A549 (cell line): ENCODE measurements around the gene CFAP61. TPM values are rescaled to one million over a fixed set of nuclear protein-coding genes. Genes with fewer than 3 reads are reported as not detected.

Experiments used
- ATAC-seq, 2 experiments: fragments of 200-7000 bp in 1 of 2; fragments of >200 bp in 1 of 2; cut with Nextera tagmentation in 1 of 2; cut with Tn5 transposase in 1 of 2; 3 replicates each; pipeline versions ENCODE4 v1.8.0 to v1.9.1; 2018 to 2020; ENCODE audit warnings: mild to moderate bottlenecking in 1 of 2, moderate library complexity in 1 of 2
- CTCF ChIA-PET: fragments of 300-600 bp; sonication (Branson Sonifier 250); formaldehyde crosslinking; extraction: SDS; loops from one replicate; lab custom pipeline; 2021; ENCODE audit warnings: antibody characterized with exemption, inconsistent platforms; lab: Yijun Ruan, JAX
- POLR2A ChIA-PET: fragments of 350-600 bp; formaldehyde crosslinking; extraction: SDS; loops from one replicate; lab custom pipeline; 2021; ENCODE audit warnings: antibody characterized with exemption, inconsistent platforms; lab: Yijun Ruan, JAX
- DNase-seq, 2 experiments: peaks; one replicate each; pipeline versions ENCODE4 v3.0.0 to v3.0.0-alpha.2; 2011 to 2016; ENCODE audit warnings: low read depth in 1 of 2, low spot score in 1 of 2
- FAIRE-seq: peaks from 2 replicates; lab custom pipeline; 2011; peaks lifted over from hg19 to GRCh38; lab: Jason Lieb, UNC
- H3K27ac ChIP-seq, 2 experiments: fragments of >200 bp; sonication (Bioruptor Twin); formaldehyde crosslinking; 3 replicates each; pipeline ENCODE4 v1.5.1; 2016 to 2017
- H3K4me1 ChIP-seq: fragments of >200 bp; sonication (Bioruptor Twin); formaldehyde crosslinking; 3 replicates; pipeline ENCODE4 v1.6.1; 2016
- H3K4me2 ChIP-seq: fragments of >200 bp; sonication (Bioruptor Twin); formaldehyde crosslinking; 3 replicates; pipeline ENCODE4 v1.6.1; 2016
- H3K4me3 ChIP-seq: fragments of >200 bp; sonication (Bioruptor Twin); formaldehyde crosslinking; 3 replicates; pipeline ENCODE4 v1.5.1; 2016
- H3K9me3 ChIP-seq: fragments of >200 bp; sonication (Bioruptor Twin); formaldehyde crosslinking; 3 replicates; pipeline ENCODE4 v1.6.1; 2016
- ATOH8 ChIP-seq: fragments of 250-450 bp; sonication (Bioruptor Pico); IDR thresholded peaks from 2 replicates; pipeline ENCODE4 v1.5.0; 2020; ENCODE audit warnings: low read depth, mild to moderate bottlenecking, moderate library complexity
- BCL3 ChIP-seq: fragments of >200 bp; sonication (Bioruptor Twin); formaldehyde crosslinking; IDR thresholded peaks from 3 replicates; pipeline ENCODE4 v1.6.1; 2016
- BHLHE40 ChIP-seq: IDR thresholded peaks from 2 replicates; pipeline ENCODE4 v1.6.1; 2012; ENCODE audit warnings: low read depth, low read length, inconsistent platforms
- E2F6 ChIP-seq: IDR thresholded peaks from 2 replicates; pipeline ENCODE4 v1.6.1; 2012; ENCODE audit warnings: low read depth, borderline replicate concordance
- EHMT2 ChIP-seq: fragments of 200-600 bp; sonication (generic); IDR thresholded peaks from 2 replicates; pipeline ENCODE4 v1.6.1; 2016; ENCODE audit warnings: antibody characterized with exemption, low read depth, mild to moderate bottlenecking, moderate library complexity
- ELK1 ChIP-seq: fragments of 150-350 bp; IDR thresholded peaks from 2 replicates; pipeline ENCODE4 v1.6.1; 2014; ENCODE audit warnings: low read depth, mild to moderate bottlenecking, low read length
- ESRRA ChIP-seq: fragments of 150-350 bp; IDR thresholded peaks from 2 replicates; pipeline ENCODE4 v1.6.1; 2014; ENCODE audit warnings: mild to moderate bottlenecking, low read length, borderline replicate concordance
- FOSL2 ChIP-seq, 2 experiments: fragments of 450-650 bp in 1 of 2; fragments of >200 bp in 1 of 2; sonication (Bioruptor Twin) in 1 of 2; formaldehyde crosslinking; IDR thresholded peaks; 2 replicates each; pipeline versions ENCODE4 v1.5.0 to v1.6.1; 2016 to 2020; ENCODE audit warnings: mild to moderate bottlenecking in 1 of 2, moderate library complexity in 1 of 2
- GATA3 ChIP-seq: IDR thresholded peaks from 2 replicates; pipeline ENCODE4 v1.6.1; 2012; ENCODE audit warnings: borderline replicate concordance
- HDAC2 ChIP-seq: fragments of 200-600 bp; sonication (generic); IDR thresholded peaks from 2 replicates; pipeline ENCODE4 v1.6.1; 2016
- HOXA7 ChIP-seq: fragments of 250-450 bp; sonication (Bioruptor Pico); IDR thresholded peaks from 2 replicates; pipeline ENCODE4 v1.5.0; 2020; ENCODE audit warnings: mild to moderate bottlenecking, moderate library complexity
- HOXB13 ChIP-seq: fragments of 250-450 bp; sonication (Bioruptor Pico); IDR thresholded peaks from 2 replicates; pipeline ENCODE4 v1.5.0; 2020; ENCODE audit warnings: low read depth, mild to moderate bottlenecking, moderate library complexity
- JUN ChIP-seq, 2 experiments: fragments of >200 bp; sonication (Bioruptor Twin); formaldehyde crosslinking; IDR thresholded peaks; 2 replicates in 1 of 2; 3 replicates in 1 of 2; pipeline ENCODE4 v1.6.1; 2016 to 2017
- JUNB ChIP-seq: fragments of >200 bp; sonication (Bioruptor Twin); formaldehyde crosslinking; IDR thresholded peaks from 2 replicates; pipeline ENCODE4 v1.6.1; 2016
- KDM5A ChIP-seq: fragments of 200-600 bp; sonication (generic); IDR thresholded peaks from 2 replicates; pipeline ENCODE4 v1.6.1; 2016; ENCODE audit warnings: antibody characterized with exemption, mild to moderate bottlenecking
- MAFK ChIP-seq: fragments of 450-650 bp; IDR thresholded peaks from 2 replicates; pipeline ENCODE4 v1.6.1; 2014; ENCODE audit not compliant: partially characterized antibody
- NFE2L2 ChIP-seq: fragments of 150-350 bp; conservative IDR thresholded peaks from 2 replicates; pipeline ENCODE4 v1.6.1; 2014; ENCODE audit warnings: low read length
- NPAS2 ChIP-seq: fragments of 250-450 bp; sonication (Bioruptor Pico); IDR thresholded peaks from 2 replicates; pipeline ENCODE4 v1.8.0; 2022; ENCODE audit warnings: mild to moderate bottlenecking, moderate library complexity, borderline replicate concordance
- NR3C1 ChIP-seq: fragments of >200 bp; sonication (Bioruptor Twin); formaldehyde crosslinking; IDR thresholded peaks from 3 replicates; pipeline ENCODE4 v1.6.1; 2017
- PHF8 ChIP-seq: fragments of 200-600 bp; sonication (generic); IDR thresholded peaks from 2 replicates; pipeline ENCODE4 v1.6.1; 2016; ENCODE audit warnings: low read depth, mild to moderate bottlenecking, antibody characterized with exemption, moderate library complexity, borderline replicate concordance
- POLR2A ChIP-seq: IDR thresholded peaks from 2 replicates; pipeline ENCODE4 v1.6.1; 2012; ENCODE audit warnings: mild to moderate bottlenecking, low read length
- RAD21 ChIP-seq, 2 experiments: fragments of >200 bp in 1 of 2; sonication (Bioruptor Twin) in 1 of 2; formaldehyde crosslinking in 1 of 2; IDR thresholded peaks in 1 of 2; conservative IDR thresholded peaks in 1 of 2; 2 replicates in 1 of 2; 3 replicates in 1 of 2; pipeline ENCODE4 v1.6.1; 2012 to 2018; ENCODE audit warnings: inconsistent platforms in 1 of 2
- RCOR1 ChIP-seq: fragments of 150-350 bp; IDR thresholded peaks from 2 replicates; pipeline ENCODE4 v1.6.1; 2014; ENCODE audit warnings: antibody characterized with exemption, low read length, low read depth
- REST ChIP-seq: fragments of 200-600 bp; sonication (generic); IDR thresholded peaks from 2 replicates; pipeline ENCODE4 v1.6.1; 2016; ENCODE audit warnings: antibody characterized with exemption, mild to moderate bottlenecking, moderate library complexity
- TFCP2L1 ChIP-seq: fragments of 250-450 bp; sonication (Bioruptor Pico); IDR thresholded peaks from 2 replicates; pipeline ENCODE4 v1.5.0; 2021; ENCODE audit warnings: mild to moderate bottlenecking
- TP53 ChIP-seq: fragments of 250-450 bp; sonication (Bioruptor Pico); IDR thresholded peaks from 2 replicates; pipeline ENCODE4 v1.5.0; 2021; ENCODE audit warnings: mild to moderate bottlenecking, moderate library complexity
- USF2 ChIP-seq: fragments of 450-650 bp; IDR thresholded peaks from 2 replicates; pipeline ENCODE4 v1.6.1; 2014; ENCODE audit warnings: antibody characterized with exemption
- ZC3H11A ChIP-seq: fragments of 450-650 bp; IDR thresholded peaks from 2 replicates; pipeline ENCODE4 v1.6.1; 2014; ENCODE audit warnings: antibody characterized with exemption, mild to moderate bottlenecking
- ZFP36 ChIP-seq: fragments of 450-650 bp; IDR thresholded peaks from 2 replicates; pipeline ENCODE4 v1.6.1; 2014; ENCODE audit warnings: borderline replicate concordance; ENCODE audit not compliant: partially characterized antibody
- ZSCAN20 ChIP-seq: fragments of 250-450 bp; sonication (Bioruptor Pico); IDR thresholded peaks from 2 replicates; pipeline ENCODE4 v1.8.0; 2022; ENCODE audit warnings: mild to moderate bottlenecking, moderate library complexity
- WGBS: methylation state at CpG from one replicate; pipeline ENCODE4 v1.1.6; 2017; ENCODE audit errors: missing lambda C conversion rate; 5-methylcytosine and 5-hydroxymethylcytosine counted together
- polyA minus RNA-seq: library from RNA; depleted of rRNA, polyadenylated mRNA; stranded (reverse); fragments of >200 nt; gene quantifications from 2 replicates; pipeline ENCODE4 v1.2.3, GENCODE V29; 2011; rRNA and poly(A)+ RNA removed
- polyA plus RNA-seq, 4 experiments: library from polyadenylated mRNA; depleted of rRNA in 3 of 4; stranded (reverse); fragments of >200 nt; fragmentation: RNase III in 1 of 4; extraction: RNeasy Plus Mini Kit Qiagen cat#74134 plus additional on column Dnase treatment in 1 of 4; gene quantifications; 2 replicates in 3 of 4; 3 replicates in 1 of 4; pipeline ENCODE4 v1.2.3, GENCODE V29; 2011 to 2017

The CFAP61 gene
- polyA plus RNA-seq (2011; rRNA removed) (0.70 and 0.86 TPM in 2 replicates), polyA plus RNA-seq (2017; fragmentation: RNase III; extraction: RNeasy Plus Mini Kit Qiagen cat#74134 plus additional on column Dnase treatment) (0.39 to 0.49 TPM (median 0.46 TPM) in 3 replicates), polyA minus RNA-seq (1.4 and 2.9 TPM in 2 replicates)
- 0.30 and 0.34 TPM in 2 replicates for polyA plus RNA-seq (2012; cell fraction: cytosol; rRNA removed)
- 0.46 and 0.94 TPM in 2 replicates for polyA plus RNA-seq (2012; cell fraction: nucleus; rRNA removed)

- no peaks in the 10 kb centered on the region for H3K9me3 ChIP-seq
- POLR2A ChIA-PET: interaction anchor here (0.5 to 1.8 kb wide), 8 partner anchors 10 to 412 kb away, joined by 3 to 26 read pairs (median 4); partner anchors contain the start of gene NAA20
- no peak for TF ChIP-seq NPAS2 (CRISPR knock-in tag)
- TF ChIP-seq PHF8: peak; percentile 87; the same call in 1 of the 2 replicates
- TF ChIP-seq REST: no peak
- TF ChIP-seq BCL3: 0 out of 3 replicates have a peak, but pooled peaks have one; percentile 49
- TF ChIP-seq ELK1: peak; percentile 3; the same call in 1 of the 2 replicates
- TF ChIP-seq MAFK: peak; percentile 21
- TF ChIP-seq TFCP2L1 (CRISPR knock-in tag): no peak
- no peak for TF ChIP-seq RCOR1
- no peak for TF ChIP-seq RAD21 (conservative IDR thresholded peaks at IDR 0.05 in 1 of 2, IDR thresholded peaks at IDR 0.05 in 1 of 2)
- TF ChIP-seq GATA3: no peak
- peak; percentile 67; the same call in 1 of the 2 replicates for TF ChIP-seq KDM5A
- TF ChIP-seq USF2: no peak
- TF ChIP-seq HOXA7 (CRISPR knock-in tag): no peak
- no peak for TF ChIP-seq EHMT2
- TF ChIP-seq NFE2L2: no peak
- no peak for TF ChIP-seq JUNB
- no peak for TF ChIP-seq ATOH8 (CRISPR knock-in tag)
- peak; percentile 53 for TF ChIP-seq POLR2A
- TF ChIP-seq ESRRA: no peak
- TF ChIP-seq FOSL2 (IDR thresholded peaks at IDR 0.05): no peak
- TF ChIP-seq FOSL2 (CRISPR knock-in tag; IDR thresholded peaks at IDR 0.05): no peak
- TF ChIP-seq NR3C1: no peak
- no peak for TF ChIP-seq BHLHE40
- TF ChIP-seq JUN (IDR thresholded peaks at IDR 0.05): peak in 1 of 2 experiments; percentile 62; a peak in 3 of 5 replicates
- peak; percentile 83 for TF ChIP-seq E2F6
- no peak for TF ChIP-seq ZC3H11A
- peak; percentile 47 for TF ChIP-seq ZFP36
- no peak for TF ChIP-seq HDAC2
- TF ChIP-seq HOXB13 (CRISPR knock-in tag): no peak
- TF ChIP-seq TP53 (CRISPR knock-in tag): no peak
- no peak for TF ChIP-seq ZSCAN20
These were observed at the start of gene CFAP61, which contains the start of gene CRNKL1 for GRCh38 chr20:20052074-20052970. TSS of gene CFAP61 (plus strand) at chr20:20052532. CDS start at chr20:20056654, 4,122 bp downstream. TSS of gene CRNKL1 (minus strand) at chr20:20052466. CDS start at chr20:20052342, 124 bp downstream.

More at GRCh38 chr20:20052074-20052970, at the start of gene CFAP61, which contains the start of gene CRNKL1:
- CTCF ChIA-PET: interaction anchor here (0.7 to 3.1 kb wide), 5 partner anchors 11 to 541 kb away, joined by 3 to 18 read pairs (median 4); partner anchors contain the start of gene NAA20
- peak; percentile 97 to 99 for DNase-seq
- peaks cover 13% of the 10 kb centered on the region; the same call in 2 of the 3 replicates for H3K4me1 ChIP-seq
- under 1% methylated on average over 60 of the region's 67 CpGs for WGBS
- peak within 1 kb of the TSS; percentile 85 to 88 for H3K27ac ChIP-seq
- H3K4me3 ChIP-seq: peak within 1 kb of the TSS; percentile 97
- H3K4me2 ChIP-seq: peak within 1 kb of the TSS; percentile 97
- ATAC-seq: peak; percentile 98
- peak; percentile 100 for FAIRE-seq
